Trophoblast cell (in vitro differentiated cells and primary cell): ENCODE measurements around the gene ATP1B1.

Experiments
- DNase-seq, 2 donors: peaks; one replicate each; pipeline ENCODE4 v3.0.0-alpha.2; 2016
- H2AFZ ChIP-seq: 2 replicates; pipeline ENCODE4 v1.6.1; 2013; ENCODE audit warnings: low read length, moderate library complexity, mild to moderate bottlenecking; ENCODE audit not compliant: insufficient read depth, poor library complexity
- H2AK5ac ChIP-seq: 2 replicates; pipeline ENCODE4 v1.6.1; 2013; ENCODE audit warnings: mild to moderate bottlenecking, low read length
- H2BK120ac ChIP-seq: 2 replicates; pipeline ENCODE4 v1.6.1; 2013; ENCODE audit warnings: low read length, mild to moderate bottlenecking, moderate library complexity; ENCODE audit not compliant: insufficient read depth, poor library complexity
- H2BK12ac ChIP-seq: 2 replicates; pipeline ENCODE4 v1.6.1; 2013; ENCODE audit warnings: mild to moderate bottlenecking, low read length, moderate library complexity
- H2BK5ac ChIP-seq: 2 replicates; pipeline ENCODE4 v1.6.1; 2013; ENCODE audit warnings: low read length, low read depth, moderate library complexity, mild to moderate bottlenecking; ENCODE audit not compliant: poor library complexity
- H3K14ac ChIP-seq: 2 replicates; pipeline ENCODE4 v1.6.1; 2013; ENCODE audit warnings: mild to moderate bottlenecking, low read length
- H3K18ac ChIP-seq: 2 replicates; pipeline ENCODE4 v1.6.1; 2013; ENCODE audit warnings: mild to moderate bottlenecking, low read length
- H3K23ac ChIP-seq: 2 replicates; pipeline ENCODE4 v1.6.1; 2013; ENCODE audit warnings: low read length
- H3K27ac ChIP-seq: 2 replicates; pipeline ENCODE4 v1.5.1; 2013; ENCODE audit warnings: low read depth, mild to moderate bottlenecking, inconsistent platforms, low read length, moderate library complexity
- H3K27me3 ChIP-seq: 2 replicates; pipeline ENCODE4 v1.6.1; 2013; ENCODE audit warnings: inconsistent platforms, mild to moderate bottlenecking, low read length, moderate library complexity; ENCODE audit not compliant: insufficient read depth
- H3K36me3 ChIP-seq, 2 experiments: 1 replicate in 1 of 2; 2 replicates in 1 of 2; pipeline ENCODE4 v1.6.1; 2013; ENCODE audit warnings: low read length in 2 of 2, mild to moderate bottlenecking in 2 of 2, moderate library complexity in 1 of 2; ENCODE audit not compliant: insufficient read depth in 2 of 2, control insufficient read depth in 1 of 2
- H3K4ac ChIP-seq: 2 replicates; pipeline ENCODE4 v1.6.1; 2013; ENCODE audit warnings: low read depth, mild to moderate bottlenecking, low read length, moderate library complexity
- H3K4me1 ChIP-seq, 2 experiments: 1 replicate in 1 of 2; 2 replicates in 1 of 2; pipeline ENCODE4 v1.6.1; 2013; ENCODE audit warnings: low read length in 2 of 2, mild to moderate bottlenecking in 2 of 2, moderate library complexity in 1 of 2; ENCODE audit not compliant: insufficient read depth in 2 of 2, control insufficient read depth in 1 of 2
- H3K4me2 ChIP-seq: 2 replicates; pipeline ENCODE4 v1.6.1; 2013; ENCODE audit warnings: inconsistent platforms, mild to moderate bottlenecking, low read length, moderate library complexity
- H3K4me3 ChIP-seq: 2 replicates; pipeline ENCODE4 v1.5.1; 2013; ENCODE audit warnings: mild to moderate bottlenecking, low read depth, low read length, inconsistent platforms
- H3K79me1 ChIP-seq: one replicate; pipeline ENCODE4 v1.6.1; 2013; ENCODE audit warnings: low read length
- H3K79me2 ChIP-seq: 2 replicates; pipeline ENCODE4 v1.6.1; 2013; ENCODE audit warnings: low read length, mild to moderate bottlenecking; ENCODE audit not compliant: control insufficient read depth, insufficient read depth, poor library complexity
- H3K9ac ChIP-seq: 2 replicates; pipeline ENCODE4 v1.6.1; 2013; ENCODE audit warnings: mild to moderate bottlenecking, low read length
- H3K9me3 ChIP-seq: 2 replicates; pipeline ENCODE4 v1.6.1; 2013; ENCODE audit warnings: low read depth, mild to moderate bottlenecking, control low read depth, inconsistent platforms, low read length; ENCODE audit not compliant: insufficient read depth
- H4K12ac ChIP-seq: 2 replicates; pipeline ENCODE4 v1.6.1; 2013; ENCODE audit warnings: low read depth, mild to moderate bottlenecking, low read length, moderate library complexity
- H4K8ac ChIP-seq: 2 replicates; pipeline ENCODE4 v1.6.1; 2013; ENCODE audit warnings: low read depth, mild to moderate bottlenecking, low read length, moderate library complexity
- H4K91ac ChIP-seq: one replicate; pipeline ENCODE4 v1.6.1; 2013; ENCODE audit warnings: low read depth, mild to moderate bottlenecking, low read length, moderate library complexity
- whole genome bisulfite sequencing: extraction: QIAGEN DNeasy Blood & Tissue Kit; methylation state at CpG from one replicate; pipeline ENCODE4 v1.1.7; 2013; ENCODE audit warnings: missing lambda C conversion rate; ENCODE audit not compliant: insufficient read length, insufficient coverage; ENCODE audit errors: extremely low coverage; 5-methylcytosine and 5-hydroxymethylcytosine counted together

ATP1B1 gene

GRCh38 chr1:169098380-169098779, 8.1 kb upstream of the ATP1B1 start:
- Histone ChIP-seq H4K12ac (no peak overlapping the region), H3K9ac (no peak overlapping the region), H3K27ac (no peak overlapping the region), H2AK5ac (no peak overlapping the region), H3K79me2 (no peaks in the 10 kb centered on the region), H2AFZ (no peak overlapping the region), H3K4ac (no peak overlapping the region), H3K27me3 (no peaks in the 10 kb centered on the region), H2BK12ac (no peak overlapping the region), H2BK5ac (no peak overlapping the region), H3K4me3 (no peak overlapping the region), H3K36me3 (no peaks in the 10 kb centered on the region), H3K4me2 (no peak overlapping the region), H3K79me1 (peaks cover 9% of the 10 kb centered on the region), H4K8ac (no peak overlapping the region), H3K9me3 (no peaks in the 10 kb centered on the region), H4K91ac (no peak overlapping the region), H2BK120ac (no peak overlapping the region), H3K23ac (no peak overlapping the region), H3K18ac (no peak overlapping the region), H3K14ac (no peak overlapping the region), H3K4me1 (peaks cover 12 to 15% of the 10 kb centered on the region in 2 experiments)
- no CpG with 5 or more reads among the region's 1 CpG for WGBS
- no peak for DNase-seq

GRCh38 chr1:169099561-169099960, 6.9 kb upstream of the ATP1B1 start:
- Histone ChIP-seq H3K4ac (no peak overlapping the region), H3K27me3 (no peaks in the 10 kb centered on the region), H3K79me1 (peaks cover 11% of the 10 kb centered on the region), H4K91ac (no peak overlapping the region), H2BK12ac (no peak overlapping the region), H4K8ac (no peak overlapping the region), H3K79me2 (no peaks in the 10 kb centered on the region), H2BK120ac (no peak overlapping the region), H3K4me2 (no peak overlapping the region), H3K14ac (no peak overlapping the region), H3K23ac (no peak overlapping the region), H2AK5ac (no peak overlapping the region), H3K27ac (no peak overlapping the region), H4K12ac (no peak overlapping the region), H3K4me3 (no peak overlapping the region), H2AFZ (no peak overlapping the region), H3K9ac (no peak overlapping the region), H3K4me1 (peaks cover 14 to 18% of the 10 kb centered on the region in 2 experiments), H2BK5ac (no peak overlapping the region), H3K36me3 (no peaks in the 10 kb centered on the region), H3K9me3 (no peaks in the 10 kb centered on the region), H3K18ac (no peak overlapping the region)
- WGBS, result no CpG with 5 or more reads among the region's 2 CpGs
- DNase-seq, result peak in 1 of 2 donors; percentile 42

- H3K4ac ChIP-seq, result no peak overlapping the region
- peak overlapping the region; percentile 24 for H3K14ac ChIP-seq
- H2BK12ac ChIP-seq, result no peak overlapping the region
- no peak overlapping the region for H2AK5ac ChIP-seq
- H4K12ac ChIP-seq, result no peak overlapping the region
- peaks cover 14 to 21% of the 10 kb centered on the region in 2 experiments for H3K4me1 ChIP-seq
- no peak overlapping the region for H2BK5ac ChIP-seq
- DNase-seq, result no peak
- H2BK120ac ChIP-seq, result no peak overlapping the region
- H3K79me1 ChIP-seq, result peaks cover 11% of the 10 kb centered on the region
- H3K79me2 ChIP-seq, result no peaks in the 10 kb centered on the region
- no peak overlapping the region for H3K9ac ChIP-seq
- H3K4me3 ChIP-seq, result no peak overlapping the region
- peak overlapping the region; percentile 58 for H4K91ac ChIP-seq
- WGBS, result no CpG with 5 or more reads among the region's 1 CpG
- peak overlapping the region; percentile 42 for H3K18ac ChIP-seq
- H3K36me3 ChIP-seq, result no peaks in the 10 kb centered on the region
- no peak overlapping the region for H2AFZ ChIP-seq
- no peak overlapping the region for H3K27ac ChIP-seq
- H3K9me3 ChIP-seq, result no peaks in the 10 kb centered on the region
- no peak overlapping the region for H3K4me2 ChIP-seq
- H3K27me3 ChIP-seq, result no peaks in the 10 kb centered on the region
- no peak overlapping the region for H3K23ac ChIP-seq
- no peak overlapping the region for H4K8ac ChIP-seq
Observed at GRCh38 chr1:169100208-169100607, 6.3 kb upstream of the ATP1B1 start.

- Histone ChIP-seq H3K9ac (no peak overlapping the region), H3K79me1 (peaks cover 14% of the 10 kb centered on the region), H3K9me3 (no peaks in the 10 kb centered on the region), H3K18ac (peak overlapping the region; percentile 42), H3K4me2 (no peak overlapping the region), H2BK120ac (no peak overlapping the region), H3K4me1 (peaks cover 16 to 25% of the 10 kb centered on the region in 2 experiments), H3K23ac (no peak overlapping the region), H2BK5ac (no peak overlapping the region), H3K36me3 (no peaks in the 10 kb centered on the region), H4K12ac (no peak overlapping the region), H4K91ac (peak overlapping the region; percentile 58), H3K14ac (no peak overlapping the region), H3K4ac (no peak overlapping the region), H2AK5ac (no peak overlapping the region), H2BK12ac (no peak overlapping the region), H4K8ac (no peak overlapping the region), H3K27me3 (no peaks in the 10 kb centered on the region), H3K27ac (no peak overlapping the region), H3K79me2 (peaks cover under 1% of the 10 kb centered on the region), H3K4me3 (no peak overlapping the region), H2AFZ (no peak overlapping the region)
- DNase-seq, result no peak
- WGBS, result no CpG with 5 or more reads among the region's 3 CpGs
Observed at GRCh38 chr1:169100651-169101088, 5.8 kb upstream of the ATP1B1 start.
